DLD1 (cell line): Measurements from ENCODE around the gene PRSS8.
"Not testable (repeated sequence)": the region's sequence is repeated elsewhere in the genome, so short reads cannot be mapped to it uniquely, and the experiment has no call there.

Source experiments
- in situ Hi-C: cut with HindIII; loops from 2 replicates; pipeline ENCODE4 v1.10.0; 2017; ENCODE audit warnings: low sequenced_read_pairs

PRSS8 gene

GRCh38 chr16:31145398-31145990 lies 10.0 kb upstream of the PRSS8 start:
- in situ Hi-C loops: no loop called here

DNA sequence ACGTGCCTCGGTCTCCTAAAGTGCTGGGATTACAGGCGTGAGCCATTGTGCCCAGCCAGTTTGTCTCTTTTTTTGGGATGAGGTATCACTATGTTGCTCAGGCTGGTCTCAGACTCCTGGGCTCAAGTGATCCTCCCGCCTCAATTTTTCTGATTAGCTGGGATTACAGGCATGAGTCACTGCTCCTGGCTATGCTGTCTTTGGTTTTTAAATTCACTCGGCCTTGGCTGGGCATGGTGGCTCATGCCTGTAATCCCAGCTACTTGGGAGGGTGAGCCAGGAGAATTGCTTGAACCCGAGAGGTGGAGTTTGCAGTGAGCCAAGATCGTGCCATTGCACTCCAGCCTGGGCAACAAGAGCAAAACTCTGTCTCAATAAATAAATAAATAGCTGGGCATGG lies 8.9 kb upstream of the PRSS8 start:
- in situ Hi-C loops: not testable (repeated sequence)

- in situ Hi-C loops: no loop called here
Measured at GRCh38 chr16:31143694-31144148, 8.2 kb upstream of the PRSS8 start.

DNA sequence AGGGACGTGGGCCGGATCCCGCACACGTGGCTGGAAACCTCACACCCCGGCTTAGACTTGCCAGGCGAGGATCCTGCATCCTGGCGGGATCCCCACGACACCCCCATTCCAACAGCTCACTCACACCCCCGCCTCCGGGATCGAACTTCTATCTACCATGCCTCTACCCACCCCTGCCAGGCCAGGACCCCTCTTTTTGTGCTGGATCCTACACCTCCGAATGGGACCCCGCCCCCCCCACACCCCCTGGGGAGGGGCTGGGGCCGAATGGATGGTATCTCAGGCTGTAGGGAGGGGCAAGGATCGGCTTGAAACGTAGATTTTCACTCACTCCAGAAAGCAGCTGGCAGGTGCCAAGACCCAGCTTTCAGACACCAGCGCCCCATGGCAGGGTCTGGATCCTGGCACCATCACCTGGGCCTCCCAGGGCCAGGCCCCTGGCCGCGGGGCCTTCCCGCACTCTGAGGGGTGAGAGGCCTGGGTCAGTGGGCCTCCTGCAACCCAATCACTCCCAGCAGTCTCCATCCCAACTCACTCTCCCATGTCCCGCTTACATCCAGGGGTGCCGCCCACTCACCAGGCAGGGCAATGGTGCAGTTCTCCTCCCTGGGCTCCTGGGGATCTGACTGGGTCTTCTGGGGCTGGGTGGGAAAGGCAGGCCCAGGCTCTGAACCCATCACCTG lies 7.6 kb upstream of the PRSS8 start:
- in situ Hi-C loops: no loop called here

DNA sequence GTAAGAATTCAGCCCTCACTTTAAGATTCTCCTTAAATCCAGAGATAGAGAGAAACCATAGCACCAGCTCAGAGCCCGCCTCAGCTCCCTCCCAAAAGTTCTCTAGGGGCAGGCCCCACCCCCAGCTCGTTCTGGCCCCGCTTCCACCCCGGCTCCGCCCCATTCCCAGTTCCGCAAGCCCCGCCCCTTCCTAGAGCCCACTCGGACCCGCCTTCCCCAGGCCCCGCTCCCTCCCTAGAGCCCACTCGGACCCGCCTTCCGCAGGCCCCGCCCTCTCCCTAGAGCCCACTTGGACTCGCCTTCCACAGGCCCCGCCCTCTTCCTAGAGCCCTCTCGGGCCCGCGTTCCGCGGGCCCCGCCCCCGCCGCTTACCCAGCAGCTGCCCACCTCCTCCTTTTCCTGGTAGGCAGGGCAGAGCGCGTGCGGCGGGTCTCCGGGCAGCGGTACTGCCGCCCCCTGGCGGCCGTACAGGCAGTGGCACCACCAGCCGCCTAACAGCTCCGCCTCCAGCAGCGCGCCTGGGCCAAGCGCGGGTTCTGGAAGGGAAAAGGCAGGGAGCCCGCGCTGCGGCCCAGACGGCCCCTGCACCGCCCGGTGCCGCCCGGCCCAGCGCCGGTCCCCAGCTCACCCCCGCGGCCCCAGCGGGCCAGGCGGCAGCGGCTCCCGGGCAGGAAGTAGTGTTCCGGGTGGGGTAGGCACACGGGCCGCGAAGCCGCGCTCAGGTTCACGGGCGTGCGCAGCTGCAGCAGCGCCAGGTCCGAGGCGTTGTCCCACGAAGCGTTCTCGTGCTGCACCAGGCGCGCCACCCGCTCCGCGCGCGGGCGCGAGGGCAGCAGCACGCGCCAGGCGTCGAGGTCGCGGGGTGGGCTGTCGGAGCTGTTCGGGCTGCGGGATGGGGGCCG lies 6.8 kb upstream of the PRSS8 start:
- in situ Hi-C loops: no loop called here

- in situ Hi-C loops: no loop called here
Measured at GRCh38 chr16:31141489-31142108, 6.1 kb upstream of the PRSS8 start.

DNA sequence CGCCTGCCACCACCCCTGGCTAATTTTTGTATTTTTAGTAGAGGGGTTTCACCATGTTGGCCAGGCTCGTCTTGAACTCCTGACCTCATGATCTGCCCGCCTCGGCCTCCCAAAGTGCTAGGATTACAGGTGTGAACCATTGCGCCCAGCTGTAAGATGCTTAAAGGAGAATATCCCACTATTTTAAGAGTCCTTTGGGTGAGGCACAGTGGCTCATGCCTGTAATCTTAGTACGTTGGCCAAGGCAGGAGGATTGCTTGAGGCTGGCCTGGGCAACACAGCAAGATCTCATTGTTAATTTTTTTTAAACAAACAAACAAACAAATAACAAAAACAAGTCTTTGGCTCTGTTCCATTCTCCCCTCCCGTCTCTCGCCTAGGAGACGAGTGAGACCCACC lies 5.5 kb upstream of the PRSS8 start:
- in situ Hi-C loops: not testable (repeated sequence)

GRCh38 chr16:31138621-31139578 lies 3.4 kb upstream of the PRSS8 start:
- in situ Hi-C loops: no loop called here

GRCh38 chr16:31136822-31137499 lies 1.4 kb upstream of the PRSS8 start:
- in situ Hi-C loops: not testable (repeated sequence)

- in situ Hi-C loops: no loop called here
Measured at GRCh38 chr16:31136287-31136662, 748 bp upstream of the PRSS8 start.

GRCh38 chr16:31134625-31135534 lies 647 bp downstream of the PRSS8 start:
- in situ Hi-C loops: no loop called here

DNA sequence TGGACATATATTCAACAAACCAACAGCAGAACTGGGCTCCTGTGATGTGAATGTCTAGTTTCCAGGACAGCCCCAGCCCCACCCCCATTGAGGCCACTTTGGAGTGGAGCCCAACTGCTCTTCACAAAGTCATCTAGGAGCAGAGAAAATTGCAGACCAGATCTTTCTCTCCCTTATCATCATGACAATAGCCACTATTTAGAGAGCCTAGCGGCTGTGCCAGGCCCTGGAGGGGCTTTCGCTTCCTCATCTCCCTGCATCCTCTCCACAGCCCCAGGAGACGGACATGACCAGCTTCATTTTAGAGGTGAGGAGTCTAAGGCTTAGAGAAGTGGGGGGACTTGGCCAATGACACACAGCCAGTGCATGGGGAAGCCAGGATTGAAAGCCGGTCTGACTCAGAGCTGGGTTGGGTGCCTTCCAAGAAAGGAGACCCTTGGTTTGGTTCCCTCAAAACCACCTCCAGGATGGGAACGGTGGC lies 1.4 kb downstream of the PRSS8 start:
- in situ Hi-C loops: no loop called here

DNA sequence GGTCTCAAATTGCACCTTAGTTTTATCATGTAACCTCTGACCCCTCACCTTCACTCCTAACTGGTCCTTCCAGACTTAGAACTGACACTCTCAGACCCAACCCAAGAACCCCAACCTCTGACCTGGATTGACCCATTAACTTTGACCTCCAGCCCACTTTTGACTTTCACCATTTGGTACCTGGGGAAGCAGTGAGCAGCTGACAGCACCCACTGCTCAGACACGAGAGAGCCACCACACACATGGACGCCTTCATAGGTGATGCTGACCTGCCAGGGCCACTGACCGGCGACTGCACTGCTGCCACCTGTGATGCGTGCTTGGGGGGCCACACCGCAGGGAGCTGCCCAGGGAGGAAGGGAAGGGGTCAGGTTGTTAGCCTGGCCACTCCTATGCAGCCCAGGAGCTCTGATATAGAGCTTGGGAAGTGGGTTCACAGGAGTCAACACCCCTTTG lies 2.5 kb downstream of the PRSS8 start:
- in situ Hi-C loops: no loop called here

- in situ Hi-C loops: no loop called here
Measured at GRCh38 chr16:31132303-31132979, 3.1 kb downstream of the PRSS8 start.

DNA sequence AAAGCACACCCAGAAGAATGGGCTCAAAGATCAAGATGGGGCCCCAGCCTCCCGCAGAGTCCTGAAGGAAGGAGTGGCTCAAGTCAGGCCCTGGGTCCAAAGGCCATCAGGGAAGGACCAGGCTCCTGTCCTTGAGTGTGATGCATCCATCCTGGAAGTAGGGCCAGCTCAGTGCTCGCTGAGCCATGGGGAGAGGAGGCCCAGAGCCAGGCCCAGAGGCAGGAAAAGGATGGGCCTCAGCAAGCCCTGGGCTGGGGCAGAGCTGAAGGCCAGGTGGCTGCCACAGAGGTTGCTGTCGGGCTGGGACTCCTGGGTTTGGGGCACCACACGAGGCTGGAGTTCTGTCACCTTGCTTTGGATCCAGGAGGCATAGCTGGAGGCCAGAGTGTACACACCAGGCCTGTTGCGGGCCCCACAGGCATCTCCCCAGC lies 3.7 kb downstream of the PRSS8 start:
- in situ Hi-C loops: no loop called here

DNA sequence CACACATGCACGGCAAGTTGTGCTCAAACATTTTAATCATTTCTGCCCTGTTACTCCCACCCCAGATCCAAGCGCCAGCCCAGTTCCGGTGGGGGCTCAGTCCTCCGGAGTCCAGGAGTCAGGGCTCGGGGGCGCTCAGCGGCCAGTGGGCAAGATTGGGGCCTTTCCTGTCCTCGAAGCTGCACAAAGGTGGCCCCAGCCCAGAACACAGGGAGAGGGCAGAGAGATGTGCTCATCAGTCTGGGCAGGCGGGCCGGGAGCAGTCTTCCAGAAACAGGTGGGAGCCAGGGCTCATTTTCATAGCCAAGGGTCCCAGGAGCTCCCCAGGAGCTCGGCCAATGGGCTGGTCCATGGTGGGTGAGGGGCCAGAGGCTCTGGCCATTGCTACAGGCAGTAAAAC lies 4.1 kb downstream of the PRSS8 start:
- in situ Hi-C loops: no loop called here

DNA sequence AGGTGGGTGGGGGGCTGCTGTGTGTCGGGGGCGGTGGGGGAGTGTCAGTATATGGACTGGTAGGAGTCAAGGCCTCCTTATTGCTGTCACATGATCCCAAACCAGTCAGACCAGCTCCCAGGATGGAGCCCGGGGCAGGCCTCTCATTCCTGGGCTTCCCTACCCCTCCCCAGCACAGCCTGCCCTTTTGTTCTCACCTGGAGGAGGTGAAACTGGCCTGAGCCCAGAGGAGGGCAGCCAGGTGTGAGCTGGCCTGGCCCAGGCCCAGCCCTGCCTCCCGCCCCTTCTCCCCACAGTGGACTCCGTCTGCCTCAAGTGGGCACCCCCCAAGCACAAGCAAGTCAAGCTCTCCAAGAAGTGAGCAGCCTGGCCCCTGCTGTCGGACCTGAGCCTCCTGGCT lies 4.6 kb downstream of the PRSS8 start:
- in situ Hi-C loops: no loop called here
